NCI-H345 (cell line): ENCODE results near the gene LSS.
"Not testable (repeated sequence)": the region's sequence is repeated elsewhere in the genome, so short reads cannot be mapped to it uniquely, and the experiment has no call there.

Experiments
- DNase-seq: peaks from one replicate; lab custom pipeline; 2025; lab: John Stamatoyannopoulos, UW

The LSS gene

DNA sequence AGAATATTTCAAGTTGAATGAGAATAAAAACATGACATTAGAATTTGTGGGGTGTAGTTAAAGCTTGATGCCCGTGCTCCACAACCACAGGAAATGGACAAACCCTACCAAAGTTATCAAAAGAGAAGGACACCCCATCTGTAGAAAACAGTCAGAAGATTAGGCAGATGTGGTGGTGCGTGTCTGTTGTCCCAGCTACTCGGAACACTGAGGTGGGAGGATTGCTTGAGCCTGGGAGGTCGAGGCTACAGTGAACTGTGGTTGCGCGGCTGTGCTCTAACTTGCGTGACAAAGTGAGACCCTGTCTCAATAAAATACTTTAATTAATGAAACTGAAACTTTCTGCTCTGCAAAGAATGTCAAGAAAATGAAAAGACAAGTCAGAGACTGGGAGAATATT is 42.9 kb downstream of the LSS start:
- no peak for DNase-seq

DNA sequence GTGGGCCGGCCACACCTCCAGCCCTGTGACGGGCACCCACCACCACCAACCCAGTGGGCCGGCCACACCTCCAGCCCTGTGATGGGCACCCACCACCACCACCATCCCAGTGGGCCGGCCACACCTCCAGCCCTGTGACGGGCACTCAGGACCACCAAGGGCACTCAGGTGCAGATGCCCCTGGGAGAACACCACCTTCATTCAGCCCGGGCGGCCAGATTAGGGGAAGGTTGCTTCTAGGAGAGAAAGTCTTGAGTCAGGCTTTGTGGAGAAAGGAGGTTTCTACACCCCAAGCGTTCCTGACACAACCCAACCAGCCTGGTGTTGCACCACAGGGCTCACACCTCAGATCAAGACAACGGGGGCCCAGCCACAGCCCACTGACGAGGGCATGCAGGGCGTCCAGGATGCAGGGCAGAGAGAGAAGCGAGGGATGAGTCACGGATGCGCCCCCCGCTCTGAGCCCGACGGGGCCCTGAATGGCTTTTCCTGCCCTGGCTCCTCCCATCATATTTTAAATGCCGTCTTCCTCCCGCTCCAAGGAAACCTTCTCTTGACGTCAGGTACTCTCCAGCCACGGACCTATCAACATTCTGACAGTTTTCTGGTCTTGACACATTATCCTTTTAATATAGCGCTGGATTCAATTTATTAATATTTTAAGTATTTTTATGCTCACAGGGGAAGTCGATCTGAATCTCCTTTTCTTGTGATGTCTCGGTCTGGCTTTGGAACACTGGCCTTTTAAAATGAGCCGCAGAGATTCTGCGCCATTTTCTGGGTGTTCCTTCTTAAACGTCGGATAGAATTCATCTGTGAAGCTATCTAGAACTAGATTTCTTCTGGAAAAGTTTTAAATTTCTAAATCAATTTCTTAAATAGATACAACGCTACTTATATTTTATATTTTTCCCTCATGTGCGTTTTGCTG is 43.7 kb downstream of the LSS start:
- peak; percentile 91 for DNase-seq

DNA sequence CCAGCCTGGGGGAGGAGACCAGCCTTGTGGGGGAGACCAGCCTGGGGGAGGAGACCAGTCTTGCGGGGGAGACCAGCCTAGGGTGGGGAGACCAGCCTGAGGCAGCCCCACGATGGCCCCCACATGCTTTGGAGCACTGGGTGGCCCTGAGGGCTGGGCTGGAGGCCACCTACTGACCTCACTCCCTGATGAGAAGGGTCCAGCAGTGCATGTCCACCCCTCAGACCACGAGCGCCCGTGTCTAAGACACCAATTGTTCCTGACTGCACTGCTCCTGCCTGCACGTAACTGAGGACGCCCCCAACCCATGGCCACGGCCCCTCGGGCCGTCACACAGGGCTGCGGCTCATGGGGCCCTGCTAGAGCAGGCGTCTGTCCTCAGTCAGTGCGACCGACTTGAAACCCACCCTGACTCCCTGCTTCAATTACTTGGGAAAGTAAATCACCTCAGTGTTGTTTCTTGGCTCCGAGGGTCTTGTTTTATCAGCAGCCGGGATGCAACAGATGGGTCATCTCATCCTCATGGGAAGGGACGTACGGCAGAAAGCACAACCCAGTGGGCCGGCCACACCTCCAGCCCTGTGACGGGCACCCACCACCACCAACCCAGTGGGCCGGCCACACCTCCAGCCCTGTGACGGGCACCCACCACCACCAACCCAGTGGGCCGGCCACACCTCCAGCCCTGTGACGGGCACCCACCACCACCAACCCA is 44.5 kb downstream of the LSS start, which contains the start of gene SPATC1L:
Gene SPATC1L, minus strand, starts transcription at position 550 of the 715 bp plus-strand sequence. CDS start 1,643 bp downstream, outside the sequence.
- DNase-seq, result peak; percentile 79

DNA sequence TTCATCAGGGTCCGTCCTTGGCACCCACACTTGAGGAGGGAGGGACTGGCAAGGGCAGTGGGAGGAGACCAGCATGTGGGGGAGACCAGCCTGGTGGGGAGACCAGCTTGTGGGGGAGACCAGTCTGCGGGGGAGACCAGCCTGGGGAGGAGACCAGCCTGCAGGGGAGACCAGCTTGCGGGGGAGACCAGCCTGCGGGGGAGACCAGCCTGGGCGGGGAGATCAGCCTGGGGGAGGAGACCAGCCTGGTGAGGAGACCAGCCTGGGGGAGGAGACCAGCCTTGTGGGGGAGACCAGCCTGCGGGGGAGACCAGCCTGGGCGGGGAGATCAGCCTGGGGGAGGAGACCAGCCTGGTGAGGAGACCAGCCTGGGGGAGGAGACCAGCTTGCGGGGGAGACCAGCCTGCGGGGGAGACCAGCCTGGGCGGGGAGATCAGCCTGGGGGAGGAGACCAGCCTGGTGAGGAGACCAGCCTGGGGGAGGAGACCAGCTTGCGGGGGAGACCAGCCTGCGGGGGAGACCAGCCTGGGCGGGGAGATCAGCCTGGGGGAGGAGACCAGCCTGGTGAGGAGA is 45.2 kb downstream of the LSS start:
- not testable (repeated sequence) for DNase-seq

DNA sequence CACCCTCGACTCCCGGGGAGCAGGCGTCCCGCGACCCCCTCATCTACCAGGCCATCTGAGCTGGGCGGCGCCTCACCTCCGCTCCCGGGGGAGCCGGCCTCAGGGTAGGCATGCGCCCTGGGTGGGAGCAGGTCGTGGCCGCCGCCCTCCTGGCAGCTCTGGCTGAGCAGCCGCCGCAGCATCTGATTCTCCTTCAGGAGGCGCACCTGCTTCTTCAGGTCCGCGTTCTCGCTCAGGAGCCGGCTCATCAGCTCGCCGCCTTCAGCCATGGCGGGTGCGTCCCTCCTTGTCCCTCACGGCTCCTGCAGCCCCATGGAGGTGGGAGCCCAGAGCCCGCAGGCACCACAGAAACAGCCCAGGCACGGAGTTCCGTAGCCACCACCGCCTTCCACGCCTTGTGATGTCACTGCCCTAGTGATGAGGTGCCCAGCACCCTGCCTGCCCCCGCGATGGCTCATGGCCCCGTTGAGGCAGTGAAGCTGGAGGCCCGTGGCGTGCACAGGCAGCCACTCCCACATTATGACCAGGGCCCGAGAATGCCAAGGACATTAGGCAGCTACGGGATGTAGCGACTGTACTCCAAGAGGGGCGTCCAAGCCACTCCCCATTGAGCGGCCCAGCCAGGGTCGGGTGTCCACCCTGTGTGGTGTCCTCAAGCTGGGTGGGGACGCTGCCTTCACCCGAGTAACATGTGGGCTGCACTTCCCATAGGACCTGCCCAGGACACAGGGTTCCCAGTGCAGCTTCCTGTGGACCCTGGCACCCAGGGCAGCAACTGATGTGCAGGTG is 45.8 kb downstream of the LSS start:
- DNase-seq, result no peak

DNA sequence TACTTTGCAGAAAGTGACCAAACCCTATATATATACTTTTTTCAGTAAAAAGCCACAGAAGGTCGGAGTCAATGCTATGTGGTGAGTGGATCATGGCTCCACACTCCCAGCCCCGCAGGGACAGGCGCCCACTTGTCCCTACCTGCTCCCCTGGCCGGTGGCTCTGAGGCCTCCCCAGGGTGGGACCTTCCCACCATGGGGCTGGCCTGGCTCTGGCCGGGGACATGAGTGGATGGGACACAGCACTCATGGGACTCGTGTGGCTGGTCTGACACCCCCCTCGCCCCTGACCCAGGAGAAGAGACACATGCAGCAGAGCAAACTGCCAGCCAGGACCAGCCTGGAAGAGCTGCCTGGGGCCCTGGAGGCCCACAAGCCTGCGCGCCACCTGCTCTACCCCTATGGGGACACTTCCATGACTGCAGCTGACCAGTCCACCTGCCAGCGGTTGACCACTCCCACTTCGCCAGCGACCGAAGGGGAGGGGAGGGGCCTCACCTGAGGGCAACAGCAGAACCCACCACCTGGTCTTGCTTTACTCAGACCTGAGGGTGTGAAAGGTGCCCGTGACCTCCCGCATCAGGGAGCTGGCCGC is 46.5 kb downstream of the LSS start:
- no peak for DNase-seq

DNA sequence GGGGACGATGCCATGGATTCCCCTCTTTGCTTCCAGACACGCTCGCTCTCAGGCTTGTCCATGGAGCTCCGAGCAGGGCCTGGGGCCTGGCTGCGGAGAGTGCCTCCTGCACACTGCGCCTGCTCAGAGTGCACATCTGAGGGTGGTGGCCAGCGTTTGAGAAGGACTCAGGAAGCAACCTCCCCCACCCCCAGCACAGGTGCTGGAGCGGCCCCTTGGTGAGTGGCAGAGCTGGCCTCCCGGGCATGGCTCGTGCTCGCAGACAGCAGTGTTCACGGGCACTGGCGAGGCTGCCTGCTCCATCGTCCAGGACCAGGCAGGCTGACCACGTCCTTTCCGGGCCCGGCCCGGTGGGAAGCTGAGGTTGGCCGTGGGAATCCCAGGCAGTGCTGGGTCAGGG is 47.1 kb downstream of the LSS start:
- no peak for DNase-seq

DNA sequence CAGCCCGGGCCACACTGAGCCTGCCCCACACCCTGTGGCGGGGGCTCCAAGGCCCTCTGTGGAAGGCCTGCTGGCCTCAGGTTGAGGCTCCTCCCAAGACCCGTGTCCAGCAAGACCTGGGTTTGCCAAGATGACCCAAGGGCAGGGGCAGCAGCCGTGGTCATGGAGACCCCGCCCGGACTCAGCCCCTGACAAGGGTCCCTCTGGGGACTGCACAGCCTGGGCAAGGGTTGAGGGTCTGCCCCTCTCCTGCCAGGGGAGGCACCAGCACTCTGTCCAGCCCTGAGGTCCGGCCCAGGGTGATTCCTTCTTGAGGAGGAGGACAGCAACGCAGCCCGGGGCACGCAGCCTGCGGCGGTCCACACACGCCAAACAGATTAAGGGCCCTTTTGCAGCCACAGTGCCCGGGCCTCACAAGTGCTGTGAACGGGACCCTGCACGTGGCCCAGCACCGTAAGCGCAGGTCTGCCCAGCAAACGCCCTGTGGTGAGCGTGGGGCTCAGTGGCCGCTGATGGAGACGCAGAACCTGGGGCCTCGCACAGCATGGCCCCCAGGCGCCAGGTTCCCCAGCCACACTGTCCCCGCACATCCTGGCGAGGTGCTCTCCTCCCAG is 47.7 kb downstream of the LSS start:
- no peak for DNase-seq

DNA sequence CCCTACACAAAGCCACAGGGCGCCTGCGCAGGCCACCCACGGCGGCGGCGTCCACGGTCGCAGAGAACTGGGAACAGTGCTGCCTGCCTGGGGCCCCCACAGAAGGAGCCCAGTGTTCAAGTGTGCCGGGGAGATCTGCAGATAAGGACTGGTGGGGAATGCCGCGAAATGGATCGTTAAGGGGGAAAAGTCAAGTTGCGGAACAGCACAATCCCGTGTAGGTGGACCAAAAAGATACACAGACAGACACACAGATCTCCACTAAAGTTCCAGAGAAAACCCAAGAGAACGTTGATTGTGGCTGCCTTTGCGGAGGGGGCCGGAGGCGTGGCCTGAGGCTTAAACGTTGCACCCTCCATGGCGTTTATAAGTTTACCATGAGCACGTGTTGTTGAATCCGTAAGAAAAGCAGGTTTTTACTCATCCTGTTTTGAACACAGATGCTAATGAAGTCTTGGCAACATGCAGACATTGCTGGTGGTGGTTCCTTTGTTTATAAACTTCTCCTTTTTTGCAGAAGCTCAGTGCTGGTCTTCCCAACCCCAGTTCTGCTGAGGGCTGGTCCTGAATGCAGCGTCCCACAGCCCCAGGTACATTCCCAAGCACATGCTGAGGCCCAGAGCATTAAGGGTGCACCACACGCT is 48.4 kb downstream of the LSS start:
- DNase-seq, result no peak

DNA sequence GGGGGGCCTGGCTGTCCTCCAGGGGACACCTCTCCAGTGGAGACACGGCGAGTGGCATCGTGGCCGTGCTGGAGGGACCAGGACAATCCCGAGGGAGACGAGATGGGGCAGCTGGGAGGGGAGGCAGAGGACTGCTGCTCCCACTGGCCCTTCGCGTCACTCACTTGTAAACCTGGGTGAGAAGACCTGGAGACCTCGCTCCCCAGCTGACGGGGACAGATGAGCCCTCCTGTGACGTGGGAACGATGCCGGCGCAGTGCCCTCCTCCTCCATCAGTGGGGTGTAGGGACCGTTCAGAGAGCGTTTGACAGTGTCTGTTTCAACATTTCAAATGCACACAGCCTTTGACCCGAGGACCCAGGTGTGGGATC is 48.9 kb downstream of the LSS start:
- no peak for DNase-seq

DNA sequence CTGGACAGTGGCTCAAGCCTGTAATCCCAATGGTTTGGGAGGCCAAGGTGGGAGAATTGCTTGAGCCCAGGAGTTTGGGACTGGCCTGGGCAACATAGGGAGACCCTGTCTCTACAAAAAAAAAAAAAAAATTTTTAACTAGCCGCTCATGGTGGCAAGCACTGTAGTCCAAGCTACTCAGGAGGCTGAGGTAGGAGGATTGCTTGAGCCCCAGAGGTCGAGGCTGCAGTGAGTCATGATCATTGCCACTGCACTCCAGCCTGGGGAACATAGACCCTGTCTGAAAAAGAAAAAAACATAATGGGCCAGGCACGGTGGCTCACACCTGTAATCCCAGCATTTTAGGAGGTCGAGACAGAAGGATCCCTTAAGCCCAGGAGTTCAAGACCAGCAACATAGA is 49.6 kb downstream of the LSS start:
- DNase-seq, result no peak

DNA sequence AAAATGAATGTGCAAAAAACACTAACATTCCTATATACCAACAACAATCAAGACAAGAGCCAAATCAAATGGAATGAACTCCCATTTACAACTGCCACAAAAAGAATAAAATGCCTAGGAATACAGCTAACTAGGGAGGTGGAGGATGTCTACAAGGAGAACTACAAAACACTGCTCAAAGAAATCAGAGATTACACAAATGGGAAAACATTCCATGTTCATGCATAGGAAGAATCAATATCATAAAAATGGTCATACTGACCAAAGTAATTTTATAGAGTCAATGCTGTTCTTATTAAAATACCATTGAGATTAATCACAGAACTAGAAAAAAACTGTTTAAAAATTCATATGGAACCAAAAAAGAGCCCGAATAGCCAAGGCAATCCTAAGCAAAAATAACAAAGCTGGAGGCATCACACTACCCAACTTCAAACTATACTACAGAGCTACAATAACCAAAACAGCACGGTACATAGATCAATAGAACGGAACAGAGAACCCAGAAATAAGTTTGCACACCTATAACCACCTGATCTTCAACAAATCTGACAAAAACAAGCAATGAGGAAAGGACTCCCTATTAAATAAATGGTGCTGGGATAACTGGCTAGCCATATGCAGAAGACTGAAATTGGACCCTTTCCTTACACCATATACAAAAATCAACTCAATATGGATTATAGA is 52.0 kb downstream of the LSS start:
- DNase-seq, result not testable (repeated sequence)

DNA sequence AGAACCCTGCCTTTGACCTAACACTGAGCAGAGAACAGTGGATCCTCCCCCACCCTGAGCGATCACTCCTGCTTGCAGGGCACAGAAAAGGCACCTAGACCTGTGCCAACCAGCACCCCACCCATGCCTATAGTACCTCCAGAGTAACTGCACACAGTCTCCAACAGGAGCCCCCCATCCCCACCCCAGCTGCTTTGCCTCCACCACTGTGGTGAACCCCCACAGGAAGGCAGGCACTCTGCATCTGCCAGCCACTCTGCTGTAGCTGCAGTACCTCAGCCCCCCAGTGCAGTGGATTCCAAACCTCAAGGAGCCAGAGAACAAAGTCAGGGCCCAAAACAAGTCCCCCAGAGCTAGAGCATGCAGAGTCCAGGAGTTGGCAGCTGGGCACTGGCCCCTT is 55.0 kb downstream of the LSS start:
- no peak for DNase-seq

DNA sequence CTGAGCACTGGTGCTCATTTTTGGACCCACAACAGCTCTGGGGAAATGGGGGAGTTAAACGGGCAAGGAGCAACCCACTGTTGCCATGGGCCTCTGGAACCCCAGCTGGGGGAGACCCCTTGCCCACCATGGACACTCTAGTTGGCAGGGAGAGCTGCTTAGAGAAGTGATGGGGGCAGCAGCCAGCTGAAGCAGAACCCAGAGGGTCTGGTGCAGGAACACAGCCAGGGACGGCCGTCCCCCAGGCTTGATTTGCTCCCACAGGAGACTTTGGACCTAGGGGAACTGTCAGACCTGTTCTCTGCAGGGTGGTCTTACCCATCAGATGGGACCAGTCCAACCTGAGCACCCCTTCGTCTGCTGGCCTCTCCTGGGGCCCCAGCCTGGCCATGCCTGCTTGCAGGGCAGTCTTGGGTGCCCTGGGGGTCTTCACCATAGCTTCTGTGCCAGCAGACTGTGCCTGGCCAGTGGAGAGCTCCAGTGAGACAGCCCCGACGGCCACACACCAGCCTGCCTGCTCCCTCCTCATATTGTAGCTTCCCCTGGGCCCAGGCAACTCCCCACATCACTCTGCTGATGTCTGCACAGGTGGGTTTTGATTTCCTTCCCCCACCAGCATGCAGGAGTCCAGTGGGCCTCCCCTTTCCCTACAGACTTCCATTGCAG is 55.6 kb downstream of the LSS start:
- DNase-seq, result no peak

DNA sequence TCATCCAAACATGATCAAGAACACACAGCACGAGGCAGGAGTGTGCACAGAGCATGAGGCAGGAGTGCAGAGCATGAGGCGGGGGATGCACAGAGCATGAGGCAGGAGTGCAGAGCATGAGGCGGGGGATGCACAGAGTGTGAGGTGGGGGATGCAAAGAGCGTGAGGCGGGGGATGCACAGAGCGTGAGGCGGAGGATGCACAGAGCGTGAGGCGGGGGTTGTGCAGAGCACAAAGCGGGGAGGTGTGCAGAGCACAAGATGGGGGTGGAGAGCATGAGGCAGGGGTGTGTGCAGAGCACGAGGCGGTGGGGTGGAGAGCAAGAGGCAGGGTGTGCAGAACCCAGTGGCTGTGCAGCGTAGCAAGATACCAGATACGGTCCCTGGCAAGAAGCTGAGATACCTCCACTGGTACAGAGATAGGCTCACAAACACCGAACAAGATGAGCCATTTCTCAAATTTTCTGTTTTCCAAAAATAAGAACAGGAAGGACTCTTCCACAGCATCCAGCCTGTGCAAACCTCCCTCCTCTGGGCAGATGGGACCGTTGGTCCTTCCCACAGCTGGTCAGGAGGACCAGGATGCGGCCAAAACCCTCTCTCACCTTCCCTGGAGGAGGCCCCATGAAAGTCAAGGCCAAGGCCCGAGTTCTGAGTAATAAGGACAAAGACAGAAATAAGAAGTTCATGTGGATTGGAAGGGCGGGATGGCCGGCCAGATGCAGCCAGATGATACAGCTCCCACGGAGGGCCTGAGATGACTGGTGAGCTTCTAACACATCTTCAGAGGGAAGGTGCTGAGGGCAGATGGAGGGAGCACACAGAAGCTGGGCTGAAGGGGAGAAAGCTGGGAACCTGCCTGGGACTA is 56.3 kb downstream of the LSS start:
- DNase-seq, result no peak

DNA sequence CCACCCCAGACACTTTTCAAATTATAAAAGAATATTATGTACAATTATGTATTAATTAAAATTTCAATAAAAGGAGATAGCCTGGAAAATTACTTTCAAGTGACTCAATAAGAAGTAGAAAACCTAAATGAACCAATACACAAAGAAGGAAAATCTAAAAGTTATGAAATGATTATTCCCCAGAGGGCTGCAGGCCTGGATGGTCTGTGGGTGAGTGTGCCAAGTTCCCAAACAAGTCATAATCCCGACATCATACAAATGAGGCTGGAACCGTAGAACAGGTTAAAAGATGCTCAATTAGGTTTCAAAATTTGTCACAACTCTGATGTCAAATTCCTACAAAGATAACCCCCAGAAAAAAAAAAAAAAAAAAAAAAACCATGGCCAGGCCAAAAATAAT is 57.0 kb downstream of the LSS start:
- DNase-seq, result no peak

DNA sequence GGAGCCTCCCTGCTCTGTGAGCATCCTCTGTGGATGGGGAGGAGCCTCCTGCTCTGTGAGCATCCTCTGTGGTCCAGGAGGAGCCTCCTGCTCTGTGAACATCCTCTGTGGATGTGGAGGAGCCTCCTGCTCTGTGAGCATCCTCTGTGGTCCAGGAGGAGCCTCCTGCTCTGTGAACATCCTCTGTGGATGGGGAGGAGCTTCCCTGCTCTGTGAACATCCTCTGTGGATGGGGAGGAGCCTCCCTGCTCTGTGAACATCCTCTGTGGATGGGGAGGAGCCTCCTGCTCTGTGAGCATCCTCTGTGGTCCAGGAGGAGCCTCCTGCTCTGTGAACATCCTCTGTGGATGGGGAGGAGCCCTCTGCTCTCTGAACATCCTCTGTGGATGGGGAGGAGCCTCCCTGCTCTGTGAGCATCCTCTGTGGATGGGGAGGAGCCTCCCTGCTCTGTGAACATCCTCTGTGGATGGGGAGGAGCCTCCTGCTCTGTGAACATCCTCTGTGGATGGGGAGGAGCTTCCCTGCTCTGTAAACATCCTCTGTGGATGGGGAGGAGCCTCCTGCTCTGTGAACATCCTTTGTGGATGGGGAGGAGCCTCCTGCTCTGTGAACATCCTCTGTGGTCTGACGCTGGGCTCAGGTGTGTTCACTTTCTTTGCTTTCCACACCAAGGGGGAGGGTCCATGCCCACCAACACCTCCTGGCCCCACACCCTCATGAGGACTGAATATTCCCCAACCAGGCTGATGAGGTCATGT is 58.0 kb downstream of the LSS start:
- DNase-seq, result not testable (repeated sequence)
